DOHH2 (cell line): ENCODE measurements around the gene COL13A1.

Experiments
- H3F3A ChIP-seq: fragments of 200-600 bp; sonication (generic), shearing (Covaris generic); 2 replicates; pipeline ENCODE4 v1.6.0; 2016; ENCODE audit warnings: antibody characterized with exemption, mild to moderate bottlenecking; ENCODE audit not compliant: control insufficient read depth, insufficient read depth
- H3K27ac ChIP-seq: fragments of 200-600 bp; sonication (generic); 2 replicates; pipeline ENCODE4 v1.5.1; 2014; ENCODE audit warnings: low read depth, mild to moderate bottlenecking, low read length, moderate library complexity
- H3K27me3 ChIP-seq: fragments of 200-600 bp; sonication (generic); 2 replicates; pipeline ENCODE4 v1.6.1; 2014; ENCODE audit warnings: mild to moderate bottlenecking, low read length, mixed read lengths; ENCODE audit not compliant: control insufficient read depth
- H3K36me3 ChIP-seq: fragments of 200-600 bp; sonication (generic); 2 replicates; pipeline ENCODE4 v1.6.1; 2014; ENCODE audit warnings: mild to moderate bottlenecking, low read length, moderate library complexity, mixed read lengths; ENCODE audit not compliant: control insufficient read depth
- H3K4me1 ChIP-seq: fragments of 200-600 bp; sonication (generic); 2 replicates; pipeline ENCODE4 v1.6.1; 2014; ENCODE audit warnings: mild to moderate bottlenecking, low read length, mixed read lengths; ENCODE audit not compliant: control insufficient read depth
- H3K4me2 ChIP-seq: fragments of 200-600 bp; sonication (generic); 2 replicates; pipeline ENCODE4 v1.6.0; 2014; ENCODE audit warnings: mild to moderate bottlenecking, low read length, moderate library complexity
- H3K4me3 ChIP-seq: fragments of 200-600 bp; sonication (generic); 2 replicates; pipeline ENCODE4 v1.5.1; 2014; ENCODE audit warnings: mild to moderate bottlenecking, low read length, mixed read lengths
- H3K79me2 ChIP-seq: fragments of 200-600 bp; sonication (generic); 2 replicates; pipeline ENCODE4 v1.6.1; 2014; ENCODE audit warnings: mild to moderate bottlenecking, low read length, mixed read lengths; ENCODE audit not compliant: control insufficient read depth
- H3K9me2 ChIP-seq: fragments of 200-600 bp; sonication (generic); replicated peaks from 2 replicates; pipeline ENCODE4 v1.6.1; 2014; ENCODE audit warnings: mild to moderate bottlenecking, low read length, mixed read lengths; ENCODE audit not compliant: control insufficient read depth
- H3K9me3 ChIP-seq: fragments of 200-600 bp; sonication (generic); 2 replicates; pipeline ENCODE4 v1.6.1; 2014; ENCODE audit warnings: antibody characterized with exemption, low read length, mixed read lengths; ENCODE audit not compliant: control insufficient read depth, insufficient read depth
- H4K20me1 ChIP-seq: fragments of 200-600 bp; sonication (generic); 2 replicates; pipeline ENCODE4 v1.6.0; 2014; ENCODE audit warnings: low read depth, mild to moderate bottlenecking, antibody characterized with exemption, low read length, moderate library complexity; ENCODE audit not compliant: control insufficient read depth, insufficient read depth
- CTCF ChIP-seq: fragments of 200-600 bp; sonication (generic); IDR thresholded peaks from one replicate; pipeline ENCODE4 v1.5.1; 2014; ENCODE audit warnings: antibody characterized with exemption, mild to moderate bottlenecking, low read depth, low read length; ENCODE audit not compliant: poor library complexity, severe bottlenecking
- EZH2phosphoT487 ChIP-seq: fragments of 200-600 bp; sonication (generic); IDR thresholded peaks from 2 replicates; pipeline ENCODE4 v1.6.1; 2017; ENCODE audit warnings: borderline replicate concordance, mild to moderate bottlenecking, antibody characterized with exemption, low read length, moderate library complexity, mixed read lengths

The COL13A1 gene

GRCh38 chr10:69925111-69925510 is 123.4 kb downstream of the COL13A1 start:
- Histone ChIP-seq H3K9me3 (no peaks in the 10 kb centered on the region), H3K4me3 (no peak overlapping the region), H3K27me3 (peaks cover 19% of the 10 kb centered on the region), H3F3A (no peaks in the 10 kb centered on the region), H3K36me3 (no peaks in the 10 kb centered on the region), H3K4me2 (no peak overlapping the region), H4K20me1 (no peaks in the 10 kb centered on the region), H3K79me2 (no peaks in the 10 kb centered on the region), H3K4me1 (no peaks in the 10 kb centered on the region), H3K27ac (no peak overlapping the region), H3K9me2 (no peaks in the 10 kb centered on the region)
- TF ChIP-seq CTCF = no peak
- TF ChIP-seq EZH2phosphoT487 = no peak

GRCh38 chr10:69928339-69928738 is 126.6 kb downstream of the COL13A1 start:
- Histone ChIP-seq H3K27ac (no peak overlapping the region), H3K36me3 (no peaks in the 10 kb centered on the region), H3K79me2 (no peaks in the 10 kb centered on the region), H3K27me3 (peaks cover 13% of the 10 kb centered on the region), H3K4me2 (no peak overlapping the region), H3K4me3 (no peak overlapping the region), H3K4me1 (no peaks in the 10 kb centered on the region), H3K9me2 (no peaks in the 10 kb centered on the region), H4K20me1 (no peaks in the 10 kb centered on the region), H3F3A (no peaks in the 10 kb centered on the region), H3K9me3 (no peaks in the 10 kb centered on the region)
- TF ChIP-seq CTCF (no peak), EZH2phosphoT487 (no peak)

- no peak overlapping the region for H3K4me3 ChIP-seq
- H3K36me3 ChIP-seq = no peaks in the 10 kb centered on the region
- H3K79me2 ChIP-seq = no peaks in the 10 kb centered on the region
- no peaks in the 10 kb centered on the region for H3K4me1 ChIP-seq
- H3K9me2 ChIP-seq = no peaks in the 10 kb centered on the region
- TF ChIP-seq EZH2phosphoT487 = no peak
- H3K9me3 ChIP-seq = no peaks in the 10 kb centered on the region
- H3K27ac ChIP-seq = no peak overlapping the region
- H4K20me1 ChIP-seq = no peaks in the 10 kb centered on the region
- H3K4me2 ChIP-seq = no peak overlapping the region
- peaks cover 9% of the 10 kb centered on the region for H3K27me3 ChIP-seq
- no peaks in the 10 kb centered on the region for H3F3A ChIP-seq
Observed at GRCh38 chr10:69929575-69929974, 127.9 kb downstream of the COL13A1 start.

GRCh38 chr10:69934768-69935167 is 133.1 kb downstream of the COL13A1 start:
- no peaks in the 10 kb centered on the region for H3K79me2 ChIP-seq
- H3F3A ChIP-seq = no peaks in the 10 kb centered on the region
- H3K4me2 ChIP-seq = no peak overlapping the region
- no peaks in the 10 kb centered on the region for H3K4me1 ChIP-seq
- H3K9me2 ChIP-seq = no peaks in the 10 kb centered on the region
- peaks cover 14% of the 10 kb centered on the region for H3K27me3 ChIP-seq
- H3K4me3 ChIP-seq = no peak overlapping the region
- TF ChIP-seq CTCF = no peak
- TF ChIP-seq EZH2phosphoT487 = no peak
- no peaks in the 10 kb centered on the region for H4K20me1 ChIP-seq
- H3K27ac ChIP-seq = no peak overlapping the region
- H3K9me3 ChIP-seq = no peaks in the 10 kb centered on the region
- H3K36me3 ChIP-seq = no peaks in the 10 kb centered on the region
